ENCODE data around the gene TATDN3.
"Not testable (repeated sequence)": the region's sequence is repeated elsewhere in the genome, so short reads cannot be mapped to it uniquely, and the experiment has no call there.

Gene TATDN3

GRCh38 chr1:212860713-212861581 is 69.3 kb downstream of the TATDN3 start:
- no peak overlapping the region for H3K27ac ChIP-seq
- H3K4me3 ChIP-seq = no peak overlapping the region
- no peak for DNase-seq

GRCh38 chr1:212862111-212862690 is 70.5 kb downstream of the TATDN3 start:
- no peak for TF ChIP-seq CTCF (IDR thresholded peaks at IDR 0.05)
- Histone ChIP-seq H3K27me3 (no peaks in the 10 kb centered on the region), H3K27ac (no peak overlapping the region), H3K4me1 (peaks cover 0 to 21% (median 15%) of the 10 kb centered on the region in 4 donors), H3K9me3 (no peaks in the 10 kb centered on the region), H3K36me3 (peaks cover 0 to 10% (median 0%) of the 10 kb centered on the region in 3 donors), H3K4me3 (no peak overlapping the region)
- DNase-seq = no peak
- intact Hi-C loops (cut with DNase I; ENCODE audit: low total_unique reads) = no loop called here

More at GRCh38 chr1:212860713-212861581, 69.3 kb downstream of the TATDN3 start:
- Histone ChIP-seq H3K36me3 (peaks cover 0 to 10% (median 0%) of the 10 kb centered on the region in 3 donors), H3K27me3 (no peaks in the 10 kb centered on the region), H3K9me3 (no peaks in the 10 kb centered on the region), H3K4me1 (peaks cover 0 to 27% (median 19%) of the 10 kb centered on the region in 4 donors)
- TF ChIP-seq CTCF (IDR thresholded peaks at IDR 0.05) = no peak
- intact Hi-C loops (cut with DNase I; ENCODE audit: low total_unique reads) = no loop called here

- peaks cover 0 to 15% (median 6%) of the 10 kb centered on the region in 3 donors for H3K36me3 ChIP-seq
- DNase-seq; H3K4me3 ChIP-seq; H3K9me3 ChIP-seq; H3K27ac ChIP-seq; H3K27me3 ChIP-seq; intact Hi-C loops (cut with DNase I; ENCODE audit: low total_unique reads): not testable (repeated sequence)
- peaks cover 0 to 18% (median 14%) of the 10 kb centered on the region in 4 donors for H3K4me1 ChIP-seq
Measured at GRCh38 chr1:212863345-212863744, 71.7 kb downstream of the TATDN3 start.

- DNase-seq = no peak
- TF ChIP-seq CTCF (IDR thresholded peaks at IDR 0.05) = no peak
- Histone ChIP-seq H3K4me3 (no peak overlapping the region), H3K36me3 (peaks cover 0 to 18% (median 12%) of the 10 kb centered on the region in 3 donors), H3K9me3 (no peaks in the 10 kb centered on the region), H3K27me3 (no peaks in the 10 kb centered on the region), H3K27ac (no peak overlapping the region), H3K4me1 (peaks cover 0 to 15% (median 9%) of the 10 kb centered on the region in 4 donors)
- intact Hi-C loops (cut with DNase I; ENCODE audit: low total_unique reads) = no loop called here
Measured at GRCh38 chr1:212864201-212864600, 72.5 kb downstream of the TATDN3 start.

All from tibial artery (tissue), 4 donors.